Measurements from ENCODE around the gene PPP1R3D. TPM values are rescaled to one million over a fixed set of nuclear protein-coding genes. Genes with fewer than 3 reads are reported as not detected.

The PPP1R3D gene
- total and polyA plus RNA-seq, 2 of the 13 experiments (the other 11 are each of a cell fraction or from before 2014, with no cell fraction given), result 1.2 to 3.7 TPM

- TF ChIP-seq, protein P1, sequence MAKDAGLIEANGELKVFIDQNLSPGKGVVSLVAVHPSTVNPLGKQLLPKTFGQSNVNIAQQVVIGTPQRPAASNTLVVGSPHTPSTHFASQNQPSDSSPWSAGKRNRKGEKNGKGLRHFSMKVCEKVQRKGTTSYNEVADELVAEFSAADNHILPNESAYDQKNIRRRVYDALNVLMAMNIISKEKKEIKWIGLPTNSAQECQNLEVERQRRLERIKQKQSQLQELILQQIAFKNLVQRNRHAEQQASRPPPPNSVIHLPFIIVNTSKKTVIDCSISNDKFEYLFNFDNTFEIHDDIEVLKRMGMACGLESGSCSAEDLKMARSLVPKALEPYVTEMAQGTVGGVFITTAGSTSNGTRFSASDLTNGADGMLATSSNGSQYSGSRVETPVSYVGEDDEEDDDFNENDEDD (CRISPR knock-in tag; IDR thresholded peaks at IDR 0.05; ENCODE audit: borderline replicate concordance), result peak; percentile 78; the same call in 1 of the 2 replicates
- TF ChIP-seq ZNF780A (CRISPR knock-in tag; IDR thresholded peaks at IDR 0.05) (no peak), ADNP (CRISPR knock-in tag; IDR thresholded peaks at IDR 0.05) (no peak), KDM4B (CRISPR knock-in tag; IDR thresholded peaks at IDR 0.05) (no peak), ZNF207 (IDR thresholded peaks at IDR 0.05; ENCODE audit: borderline replicate concordance) (no peak), TBX2 (CRISPR knock-in tag; IDR thresholded peaks at IDR 0.05; ENCODE audit: borderline replicate concordance) (peak; percentile 62; the same call in 1 of the 2 replicates), ZNF407 (CRISPR knock-in tag; IDR thresholded peaks at IDR 0.05; ENCODE audit: not compliant biosample characterization) (no peak), ZNF616 (CRISPR knock-in tag; IDR thresholded peaks at IDR 0.05; ENCODE audit: low read depth) (no peak), RERE (CRISPR knock-in tag; IDR thresholded peaks at IDR 0.05; ENCODE audit: low read depth) (no peak), PHB2 (IDR thresholded peaks at IDR 0.05; ENCODE audit: partially characterized antibody) (no peak), ZNF251 (CRISPR knock-in tag; IDR thresholded peaks at IDR 0.05) (no peak), LCORL (IDR thresholded peaks at IDR 0.05) (no peak), LCORL (CRISPR knock-in tag; IDR thresholded peaks at IDR 0.05) (no peak), RAD21 (CRISPR knock-in tag; IDR thresholded peaks at IDR 0.05) (peak; percentile 67), ZNF883 (CRISPR knock-in tag; IDR thresholded peaks at IDR 0.05; ENCODE audit: not compliant biosample characterization) (no peak)
Measured at GRCh38 chr20:59933849-59934585, 6.1 kb downstream of the PPP1R3D start (continued).

Measured in HepG2 (cell line).